Activated T-helper 1 cell treated with anti-CD3 and anti-CD28 coated beads, Interleukin-12 subunit alpha, Interleukin-12 subunit beta, Interleukin-2, Interleukin-4 antibody, amounts not matched to agents 30 ng/mL and 10 ng/mL and 1 ng/mL, durations not matched to agents 14 hours and 24 hours and 36 hours (primary cell): ENCODE data around the gene RGS10. TPM values are rescaled to one million over a fixed set of nuclear protein-coding genes. Genes with fewer than 3 reads are reported as not detected.
A peak's percentile ranks its signal among the peaks of the same experiment; 100 is the strongest.

Source experiments
- DNase-seq: peaks from one replicate; pipeline ENCODE4 v3.0.0; 2021; ENCODE audit warnings: low spot score
- H3K27ac Mint-ChIP-seq: one replicate; pipeline ENCODE4 v1.8.0; 2021; ENCODE audit warnings: mild to moderate bottlenecking, mixed read lengths
- H3K27me3 Mint-ChIP-seq: one replicate; pipeline ENCODE4 v1.8.0; 2022; ENCODE audit warnings: mild to moderate bottlenecking, moderate library complexity, mixed read lengths; ENCODE audit not compliant: insufficient read depth
- H3K36me3 Mint-ChIP-seq: one replicate; pipeline ENCODE4 v1.8.0; 2021; ENCODE audit warnings: low read depth, mixed read lengths
- H3K4me1 Mint-ChIP-seq: one replicate; pipeline ENCODE4 v1.8.0; 2021; ENCODE audit warnings: low read depth, mixed read lengths
- H3K4me3 Mint-ChIP-seq: one replicate; pipeline ENCODE4 v1.8.0; 2021; ENCODE audit warnings: mild to moderate bottlenecking, moderate library complexity, mixed read lengths
- H3K9me3 Mint-ChIP-seq: one replicate; pipeline ENCODE4 v1.8.0; 2021; ENCODE audit warnings: mixed read lengths
- intact Hi-C: fragments of 100-400 bp; cut with micrococcal nuclease; formaldehyde crosslinking; loops from one replicate; pipeline ENCODE4 v1.15.1; 2024
- total RNA-seq: library from RNA; stranded (reverse); gene quantifications from 2 replicates; pipeline ENCODE4 v1.2.3, GENCODE V29; 2022

The RGS10 gene
- total RNA-seq, 1 donor from 2014 or later: 150 TPM

- H3K4me1 Mint-ChIP-seq: peaks cover 19% of the 10 kb centered on the region
- intact Hi-C loops: loop anchor here (10.0 kb wide), 1 partner anchor 101 kb away; no protein-coding TSS in a partner anchor
- H3K27me3 Mint-ChIP-seq: peaks cover 26% of the 10 kb centered on the region
- no peak for DNase-seq
- H3K4me3 Mint-ChIP-seq: no peak overlapping the region
- H3K36me3 Mint-ChIP-seq: peaks cover 7% of the 10 kb centered on the region
- no peak overlapping the region for H3K27ac Mint-ChIP-seq
- H3K9me3 Mint-ChIP-seq: no peaks in the 10 kb centered on the region
Measured at GRCh38 chr10:119545310-119545709, 2.8 kb upstream of the RGS10 start.

GRCh38 chr10:119543814-119544642 lies 1.5 kb upstream of the RGS10 start:
- intact Hi-C loops: loop anchor here (2.0 to 10.0 kb wide), 4 partner anchors 99 to 463 kb away; partner anchors contain the start of genes EIF3A and PRDX3
- no peaks in the 10 kb centered on the region for H3K9me3 Mint-ChIP-seq
- H3K27me3 Mint-ChIP-seq: peaks cover 21% of the 10 kb centered on the region
- peak overlapping the region; percentile 91 for H3K27ac Mint-ChIP-seq
- H3K4me1 Mint-ChIP-seq: peaks cover 32% of the 10 kb centered on the region
- DNase-seq: no peak
- H3K4me3 Mint-ChIP-seq: peak overlapping the region; percentile 84
- H3K36me3 Mint-ChIP-seq: peaks cover 9% of the 10 kb centered on the region

- intact Hi-C loops: loop anchor here (1.0 to 10.0 kb wide), 7 partner anchors 41 to 462 kb away; partner anchors contain the start of genes BAG3, EIF3A, PRDX3 and SEC23IP
- Mint-ChIP-seq H3K4me3 (peak overlapping the region; percentile 84), H3K36me3 (peaks cover 12% of the 10 kb centered on the region), H3K9me3 (no peaks in the 10 kb centered on the region), H3K27ac (peak overlapping the region; percentile 91), H3K4me1 (peaks cover 40% of the 10 kb centered on the region), H3K27me3 (peaks cover 15% of the 10 kb centered on the region)
- DNase-seq: peak; percentile 50
Measured at GRCh38 chr10:119542988-119543813, 682 bp upstream of the RGS10 start.

- Mint-ChIP-seq H3K36me3 (peaks cover 12% of the 10 kb centered on the region), H3K27ac (peak overlapping the region; percentile 91), H3K4me3 (peak overlapping the region; percentile 97), H3K9me3 (no peaks in the 10 kb centered on the region), H3K4me1 (peaks cover 54% of the 10 kb centered on the region), H3K27me3 (peaks cover 6% of the 10 kb centered on the region)
- intact Hi-C loops: loop anchor here (1.0 to 10.0 kb wide), 12 partner anchors 24 to 461 kb away; partner anchors contain the start of genes BAG3, DENND10, EIF3A and PRDX3
- DNase-seq: peak; percentile 59
Measured at GRCh38 chr10:119541459-119542356, 811 bp downstream of the RGS10 start.

GRCh38 chr10:119541046-119541445 lies 1.5 kb downstream of the RGS10 start:
- Mint-ChIP-seq H3K4me3 (peak overlapping the region; percentile 97), H3K9me3 (no peaks in the 10 kb centered on the region), H3K4me1 (peaks cover 61% of the 10 kb centered on the region), H3K27ac (peak overlapping the region; percentile 91), H3K27me3 (peaks cover 4% of the 10 kb centered on the region), H3K36me3 (peaks cover 12% of the 10 kb centered on the region)
- intact Hi-C loops: loop anchor here (1.0 to 10.0 kb wide), 7 partner anchors 24 to 437 kb away; partner anchors contain the start of gene DENND10
- peak; percentile 21 for DNase-seq

- intact Hi-C loops: loop anchor here (2.0 to 10.0 kb wide), 3 partner anchors 95 to 405 kb away; no protein-coding TSS in a partner anchor
- H3K27me3 Mint-ChIP-seq: peaks cover 2% of the 10 kb centered on the region
- peaks cover 20% of the 10 kb centered on the region for H3K36me3 Mint-ChIP-seq
- no peaks in the 10 kb centered on the region for H3K9me3 Mint-ChIP-seq
- H3K4me3 Mint-ChIP-seq: peak overlapping the region; percentile 97
- DNase-seq: no peak
- peak overlapping the region; percentile 91 for H3K27ac Mint-ChIP-seq
- peaks cover 71% of the 10 kb centered on the region for H3K4me1 Mint-ChIP-seq
Measured at GRCh38 chr10:119540038-119540437, 2.5 kb downstream of the RGS10 start.

- H3K4me3 Mint-ChIP-seq: peak overlapping the region; percentile 82
- peaks cover 2% of the 10 kb centered on the region for H3K27me3 Mint-ChIP-seq
- no peak for DNase-seq
- H3K36me3 Mint-ChIP-seq: peaks cover 21% of the 10 kb centered on the region
- no peaks in the 10 kb centered on the region for H3K9me3 Mint-ChIP-seq
- peaks cover 73% of the 10 kb centered on the region for H3K4me1 Mint-ChIP-seq
- H3K27ac Mint-ChIP-seq: peak overlapping the region; percentile 93
- intact Hi-C loops: no loop called here
Measured at GRCh38 chr10:119539359-119539825, 3.1 kb downstream of the RGS10 start.

GRCh38 chr10:119538632-119539358 lies 3.7 kb downstream of the RGS10 start:
- intact Hi-C loops: loop anchor here (1.0 kb wide), 1 partner anchor 332 kb away; no protein-coding TSS in a partner anchor
- DNase-seq: peak; percentile 27
- peaks cover 71% of the 10 kb centered on the region for H3K4me1 Mint-ChIP-seq
- H3K36me3 Mint-ChIP-seq: peaks cover 22% of the 10 kb centered on the region
- H3K4me3 Mint-ChIP-seq: peak overlapping the region; percentile 82
- no peaks in the 10 kb centered on the region for H3K27me3 Mint-ChIP-seq
- peak overlapping the region; percentile 93 for H3K27ac Mint-ChIP-seq
- H3K9me3 Mint-ChIP-seq: no peaks in the 10 kb centered on the region

- H3K27me3 Mint-ChIP-seq: no peaks in the 10 kb centered on the region
- H3K4me3 Mint-ChIP-seq: peak overlapping the region; percentile 82
- H3K4me1 Mint-ChIP-seq: peaks cover 71% of the 10 kb centered on the region
- no peak for DNase-seq
- peaks cover 28% of the 10 kb centered on the region for H3K36me3 Mint-ChIP-seq
- intact Hi-C loops: loop anchor here (1.0 kb wide), 1 partner anchor 332 kb away; no protein-coding TSS in a partner anchor
- peak overlapping the region; percentile 93 for H3K27ac Mint-ChIP-seq
- H3K9me3 Mint-ChIP-seq: no peaks in the 10 kb centered on the region
Measured at GRCh38 chr10:119537953-119538630, 4.4 kb downstream of the RGS10 start.

GRCh38 chr10:119536508-119537025 lies 6.0 kb downstream of the RGS10 start:
- peaks cover 80% of the 10 kb centered on the region for H3K4me1 Mint-ChIP-seq
- H3K36me3 Mint-ChIP-seq: peaks cover 36% of the 10 kb centered on the region
- no peaks in the 10 kb centered on the region for H3K9me3 Mint-ChIP-seq
- no peaks in the 10 kb centered on the region for H3K27me3 Mint-ChIP-seq
- intact Hi-C loops: no loop called here
- DNase-seq: no peak
- H3K4me3 Mint-ChIP-seq: no peak overlapping the region
- peak overlapping the region; percentile 75 for H3K27ac Mint-ChIP-seq
